ENCODE measurements around the gene AFF3. TPM values are rescaled to one million over a fixed set of nuclear protein-coding genes. Genes with fewer than 3 reads are reported as not detected.

AFF3 gene
- polyA plus RNA-seq, 1 donor (not counting 4 experiments of a cell fraction or from before 2014, with no cell fraction given): not detected

GRCh38 chr2:99613980-99614379, 528.4 kb downstream of the AFF3 start:
- dilution Hi-C loops (cut with MboI; ENCODE audit: extremely low pct_ligation_motif_present, low sequenced_read_pairs): no loop called here

DNA sequence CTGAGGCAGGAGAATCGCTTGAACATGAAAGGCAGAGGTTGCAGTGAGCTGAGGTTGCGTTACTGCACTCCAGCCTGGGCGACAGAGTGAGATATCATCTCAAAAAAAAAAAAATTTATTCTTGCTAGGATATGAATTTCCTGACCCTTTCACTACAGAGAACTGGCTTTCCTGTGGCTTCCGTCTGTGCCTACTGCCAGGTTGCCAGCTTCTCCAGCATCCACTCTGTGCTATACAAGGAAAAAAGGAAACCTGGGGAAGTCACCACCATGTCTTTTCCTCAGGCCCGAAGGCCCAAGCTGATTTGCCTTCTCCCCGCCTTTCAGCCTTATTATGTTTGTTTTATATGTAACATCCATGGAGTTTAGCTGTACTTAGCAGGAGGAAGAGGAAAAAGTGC, 530.6 kb downstream of the AFF3 start:
- Histone ChIP-seq H3K27ac (ENCODE audit: control insufficient read depth, insufficient read depth, low read length) (no peak overlapping the region), H4K20me1 (ENCODE audit: control insufficient read depth, extremely low read depth, insufficient read depth, low read length) (no peaks in the 10 kb centered on the region), H3K4me3 (ENCODE audit: control insufficient read depth in 2 of 3, extremely low read depth in 1 of 3, insufficient read depth in 2 of 3, low read depth in 1 of 3, low read length in 3 of 3) (no peak overlapping the region), H3K79me2 (ENCODE audit: control insufficient read depth, insufficient read depth, low read length) (no peaks in the 10 kb centered on the region), H2AFZ (ENCODE audit: control insufficient read depth, low read length) (no peak overlapping the region), H3K9me1 (ENCODE audit: control insufficient read depth, extremely low read depth, insufficient read depth, low read length) (no peaks in the 10 kb centered on the region), H3K4me1 (ENCODE audit: control insufficient read depth, extremely low read depth, insufficient read depth, low read length) (no peaks in the 10 kb centered on the region), H3K27me3 (ENCODE audit: control insufficient read depth, extremely low read depth, insufficient read depth, low read length) (no peaks in the 10 kb centered on the region), H3K9ac (ENCODE audit: control insufficient read depth, extremely low read depth, insufficient read depth, low read length) (no peak overlapping the region), H3K9me3 (ENCODE audit: control insufficient read depth, low read depth, low read length) (no peaks in the 10 kb centered on the region), H3K36me3 (ENCODE audit: control insufficient read depth in 2 of 2, extremely low read depth in 1 of 2, insufficient read depth in 2 of 2, low read length in 2 of 2) (no peaks in the 10 kb centered on the region), H3K4me2 (ENCODE audit: control insufficient read depth, extremely low read depth, insufficient read depth, low read depth, low read length) (no peak overlapping the region)
- DNase-seq (ENCODE audit: low read depth, low spot score): no peak
- no peak for FAIRE-seq
- TF ChIP-seq EZH2 (IDR thresholded peaks at IDR 0.05; ENCODE audit: low read length): no peak
- TF ChIP-seq, protein P1, sequence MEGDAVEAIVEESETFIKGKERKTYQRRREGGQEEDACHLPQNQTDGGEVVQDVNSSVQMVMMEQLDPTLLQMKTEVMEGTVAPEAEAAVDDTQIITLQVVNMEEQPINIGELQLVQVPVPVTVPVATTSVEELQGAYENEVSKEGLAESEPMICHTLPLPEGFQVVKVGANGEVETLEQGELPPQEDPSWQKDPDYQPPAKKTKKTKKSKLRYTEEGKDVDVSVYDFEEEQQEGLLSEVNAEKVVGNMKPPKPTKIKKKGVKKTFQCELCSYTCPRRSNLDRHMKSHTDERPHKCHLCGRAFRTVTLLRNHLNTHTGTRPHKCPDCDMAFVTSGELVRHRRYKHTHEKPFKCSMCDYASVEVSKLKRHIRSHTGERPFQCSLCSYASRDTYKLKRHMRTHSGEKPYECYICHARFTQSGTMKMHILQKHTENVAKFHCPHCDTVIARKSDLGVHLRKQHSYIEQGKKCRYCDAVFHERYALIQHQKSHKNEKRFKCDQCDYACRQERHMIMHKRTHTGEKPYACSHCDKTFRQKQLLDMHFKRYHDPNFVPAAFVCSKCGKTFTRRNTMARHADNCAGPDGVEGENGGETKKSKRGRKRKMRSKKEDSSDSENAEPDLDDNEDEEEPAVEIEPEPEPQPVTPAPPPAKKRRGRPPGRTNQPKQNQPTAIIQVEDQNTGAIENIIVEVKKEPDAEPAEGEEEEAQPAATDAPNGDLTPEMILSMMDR (optimal IDR thresholded peaks at IDR 0.05 in 1 of 3, IDR thresholded peaks at IDR 0.05 in 1 of 3, conservative IDR thresholded peaks at IDR 0.05 in 1 of 3; ENCODE audit: extremely low read depth in 1 of 3, insufficient read depth in 2 of 3, low read length in 3 of 3): no peak
- dilution Hi-C loops (cut with MboI; ENCODE audit: extremely low pct_ligation_motif_present, low sequenced_read_pairs): no loop called here

More at GRCh38 chr2:99613980-99614379, 528.4 kb downstream of the AFF3 start:
- Histone ChIP-seq H3K4me3 (ENCODE audit: control insufficient read depth in 2 of 3, extremely low read depth in 1 of 3, insufficient read depth in 2 of 3, low read depth in 1 of 3, low read length in 3 of 3) (no peak overlapping the region), H3K9me3 (ENCODE audit: control insufficient read depth, low read depth, low read length) (no peaks in the 10 kb centered on the region), H3K4me2 (ENCODE audit: control insufficient read depth, extremely low read depth, insufficient read depth, low read depth, low read length) (no peak overlapping the region), H3K27ac (ENCODE audit: control insufficient read depth, insufficient read depth, low read length) (no peak overlapping the region), H3K36me3 (ENCODE audit: control insufficient read depth in 2 of 2, extremely low read depth in 1 of 2, insufficient read depth in 2 of 2, low read length in 2 of 2) (no peaks in the 10 kb centered on the region), H2AFZ (ENCODE audit: control insufficient read depth, low read length) (no peak overlapping the region), H3K4me1 (ENCODE audit: control insufficient read depth, extremely low read depth, insufficient read depth, low read length) (no peaks in the 10 kb centered on the region), H3K9me1 (ENCODE audit: control insufficient read depth, extremely low read depth, insufficient read depth, low read length) (no peaks in the 10 kb centered on the region), H3K9ac (ENCODE audit: control insufficient read depth, extremely low read depth, insufficient read depth, low read length) (no peak overlapping the region), H4K20me1 (ENCODE audit: control insufficient read depth, extremely low read depth, insufficient read depth, low read length) (no peaks in the 10 kb centered on the region), H3K27me3 (ENCODE audit: control insufficient read depth, extremely low read depth, insufficient read depth, low read length) (no peaks in the 10 kb centered on the region), H3K79me2 (ENCODE audit: control insufficient read depth, insufficient read depth, low read length) (no peaks in the 10 kb centered on the region)
- no peak for TF ChIP-seq EZH2 (IDR thresholded peaks at IDR 0.05; ENCODE audit: low read length)
- TF ChIP-seq, protein P1 (optimal IDR thresholded peaks at IDR 0.05 in 1 of 3, IDR thresholded peaks at IDR 0.05 in 1 of 3, conservative IDR thresholded peaks at IDR 0.05 in 1 of 3; ENCODE audit: extremely low read depth in 1 of 3, insufficient read depth in 2 of 3, low read length in 3 of 3): no peak
- no peak for FAIRE-seq
- DNase-seq (ENCODE audit: low read depth, low spot score): no peak

Data from keratinocyte (primary cell).